Measurements from ENCODE around the gene TRIM46.

DNA sequence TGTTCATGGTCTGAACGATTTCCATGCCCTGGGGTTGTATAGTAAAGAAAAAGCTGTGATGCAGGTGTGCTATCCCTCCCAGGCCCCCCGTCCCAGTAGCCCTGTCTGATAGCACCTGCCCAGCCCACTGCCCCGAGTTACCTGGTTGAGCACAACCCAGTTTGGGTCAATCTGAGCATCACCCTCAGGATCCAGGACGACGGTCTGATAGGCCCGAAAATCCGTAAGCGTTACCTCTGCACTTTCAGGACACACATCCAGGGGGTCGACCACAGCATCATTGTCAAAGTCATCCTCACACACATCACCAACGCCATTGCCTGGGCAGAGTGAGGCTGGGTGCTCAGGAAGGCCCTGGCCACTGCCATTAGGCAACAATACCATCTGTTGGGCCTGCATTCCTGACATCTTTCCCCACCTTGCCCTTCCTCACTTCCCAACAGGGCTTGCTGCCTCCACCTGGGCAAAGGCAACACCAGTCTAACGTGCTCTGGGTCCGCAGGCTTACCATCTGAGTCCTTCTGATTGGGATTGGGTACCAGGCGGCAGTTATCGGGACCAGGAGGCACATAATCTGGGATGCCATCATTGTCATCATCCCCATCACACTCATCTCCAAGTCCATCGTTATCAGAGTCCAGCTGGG, 24.4 kb downstream of the TRIM46 start:
- TF ChIP-seq POLR2AphosphoS5 (IDR thresholded peaks at IDR 0.05; ENCODE audit: low read depth, low read length) (no peak), SRSF9 (IDR thresholded peaks at IDR 0.05; ENCODE audit: borderline replicate concordance, insufficient read depth, low read depth, low read length, poor library complexity, severe bottlenecking) (no peak)
